HG03060 (cell line): ENCODE data around the gene LCE1F.

Experiments
- ATAC-seq: cut with Tn5 transposase; IDR thresholded peaks from one replicate; pipeline ENCODE4 v1.9.1; 2021; ENCODE audit warnings: low read depth, moderate number of reproducible peaks; ENCODE audit not compliant: unreplicated experiment

The LCE1F gene

GRCh38 chr1:152774875-152775274 lies at the start of gene LCE1F:
TSS of gene LCE1F (plus strand) at chr1:152775140. CDS start at chr1:152776372, 1,232 bp downstream.
- no peak for ATAC-seq

GRCh38 chr1:152725261-152725660 lies 49.7 kb upstream of the LCE1F start:
- no peak for ATAC-seq

GRCh38 chr1:152728986-152729385 lies 46.0 kb upstream of the LCE1F start:
- no peak for ATAC-seq

DNA sequence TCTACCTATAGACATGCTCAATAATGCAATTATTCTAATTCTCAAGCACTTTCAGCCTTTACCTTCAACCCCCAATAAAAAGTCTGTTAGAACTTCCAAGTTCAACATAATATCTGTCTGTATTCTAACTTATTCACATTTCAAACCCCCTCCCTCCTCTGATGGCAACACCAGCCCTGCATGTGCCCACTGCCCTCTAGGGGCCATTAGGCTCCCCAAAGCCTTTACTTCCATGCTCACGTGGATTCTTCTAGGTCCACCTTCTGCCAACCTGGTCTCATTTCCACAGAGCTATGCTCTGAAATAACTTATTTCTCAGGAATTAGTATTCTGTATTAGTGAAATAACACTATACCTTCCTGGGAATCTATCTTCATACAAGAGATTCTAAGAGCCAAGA lies 39.3 kb upstream of the LCE1F start:
- no peak for ATAC-seq

- ATAC-seq = no peak
These were observed 36.9 kb upstream of the LCE1F start for GRCh38 chr1:152737997-152738396.

- ATAC-seq = no peak
These were observed 35.1 kb upstream of the LCE1F start for GRCh38 chr1:152739841-152740240.

- no peak for ATAC-seq
These were observed 33.3 kb upstream of the LCE1F start for GRCh38 chr1:152741656-152742055.

DNA sequence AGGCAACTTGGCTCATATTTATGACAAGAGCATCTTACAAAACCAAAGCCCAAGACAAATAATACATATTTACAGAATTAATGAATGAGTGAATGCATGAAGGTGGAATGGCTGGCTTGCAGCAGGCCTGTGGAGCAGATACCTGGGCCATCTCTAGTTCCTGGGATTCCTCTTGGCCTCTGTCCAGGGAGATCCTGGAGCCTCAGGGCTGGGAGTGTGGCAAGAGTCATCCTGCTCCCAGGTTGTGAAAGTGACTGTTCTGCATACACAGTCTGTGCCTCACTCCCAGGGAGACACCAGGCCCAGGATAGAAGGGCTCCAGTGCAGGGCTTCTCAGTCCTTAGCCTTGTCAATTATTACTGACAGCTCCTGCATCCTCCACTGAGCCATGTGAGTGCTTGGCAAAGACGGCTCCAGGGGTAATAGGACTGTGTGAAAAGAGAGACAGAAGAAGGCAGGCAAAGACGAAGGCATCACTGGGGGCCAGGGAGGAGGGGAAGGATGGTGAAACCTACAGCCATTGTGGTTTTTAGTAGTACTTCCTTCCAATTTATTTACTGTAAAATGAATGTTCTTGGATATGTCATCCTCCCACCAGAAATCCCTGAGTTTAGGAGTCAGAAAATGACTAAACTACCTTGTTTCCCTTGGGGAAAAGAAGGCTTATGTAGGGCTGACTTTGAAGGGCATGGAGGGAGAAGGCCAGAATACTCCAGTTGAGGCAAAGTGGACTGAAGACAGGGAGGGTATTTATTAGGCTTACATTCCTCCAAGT lies 31.4 kb upstream of the LCE1F start:
- ATAC-seq = no peak

GRCh38 chr1:152745289-152745704 lies 29.6 kb upstream of the LCE1F start:
- ATAC-seq = no peak

DNA sequence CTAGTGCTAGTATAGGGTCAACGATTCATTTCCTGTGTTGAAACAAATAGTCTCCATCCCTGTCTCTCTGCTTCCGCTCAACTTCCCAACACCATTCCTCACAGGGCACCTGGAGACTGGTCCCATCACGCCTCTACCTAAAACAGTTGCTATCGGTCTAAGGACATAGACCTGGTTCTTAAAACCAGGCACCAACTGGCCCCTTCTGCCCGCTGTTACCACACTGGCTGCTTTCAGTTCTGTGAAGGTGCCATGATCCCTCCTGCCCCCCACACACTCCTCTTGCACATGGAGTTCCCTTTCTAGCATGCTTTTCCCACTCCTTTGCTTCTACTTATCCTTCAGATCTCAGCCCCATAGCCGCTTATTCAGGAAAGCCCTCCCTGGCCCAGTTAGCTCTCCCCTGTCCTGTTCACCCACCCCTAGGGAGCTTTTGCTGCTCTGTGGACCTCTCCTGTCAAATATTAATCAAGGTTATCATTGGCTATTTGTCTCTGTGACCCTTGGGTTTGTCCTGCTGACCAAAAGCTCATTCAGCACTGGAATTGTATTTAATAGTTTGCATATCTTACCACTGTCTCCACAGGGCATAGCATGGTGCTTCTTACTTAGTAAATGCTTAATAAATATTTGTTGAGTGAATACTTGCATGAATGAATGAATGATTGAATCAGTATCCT lies 29.0 kb upstream of the LCE1F start:
- ATAC-seq = no peak

GRCh38 chr1:152747831-152748230 lies 27.1 kb upstream of the LCE1F start:
- ATAC-seq = no peak

- ATAC-seq = no peak
These were observed 22.7 kb upstream of the LCE1F start for GRCh38 chr1:152752225-152752624.

DNA sequence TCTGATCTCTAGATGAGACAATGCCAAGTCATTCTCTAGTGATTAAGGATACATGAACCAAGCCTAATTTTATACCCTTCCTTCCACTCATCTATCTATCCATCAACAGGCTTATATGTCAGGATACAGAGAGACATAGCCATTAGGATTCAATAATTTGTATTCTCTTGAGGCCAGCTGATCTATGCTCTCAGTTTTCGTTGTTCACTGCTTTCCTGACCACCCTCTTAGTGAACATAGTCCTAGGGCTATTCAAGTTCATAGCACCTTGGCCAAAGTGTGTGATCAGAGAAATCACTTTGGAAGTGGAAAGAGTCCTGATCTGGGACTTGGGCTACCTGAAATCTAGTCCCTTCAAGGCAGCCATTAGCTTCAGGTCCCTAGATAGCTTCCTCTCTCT lies 21.4 kb upstream of the LCE1F start:
- no peak for ATAC-seq

DNA sequence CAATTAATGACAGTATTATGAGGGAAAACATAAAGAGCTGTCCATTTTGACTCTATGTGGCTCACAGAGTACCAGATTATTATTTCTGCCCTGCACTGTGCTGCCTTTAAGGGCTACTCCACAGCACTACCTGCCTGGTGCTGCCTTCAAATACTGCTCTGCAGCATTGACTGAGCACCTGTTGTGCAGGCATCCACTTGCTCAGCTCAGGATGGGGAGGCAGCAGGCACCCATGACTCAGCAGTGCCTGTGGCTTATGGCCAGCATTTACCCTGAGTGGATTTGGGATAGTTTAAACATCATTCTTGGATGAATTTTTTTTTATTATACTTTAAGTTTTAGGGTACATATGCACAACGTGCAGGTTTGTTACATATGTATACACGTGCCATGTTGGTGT lies 18.1 kb upstream of the LCE1F start:
- no peak for ATAC-seq

DNA sequence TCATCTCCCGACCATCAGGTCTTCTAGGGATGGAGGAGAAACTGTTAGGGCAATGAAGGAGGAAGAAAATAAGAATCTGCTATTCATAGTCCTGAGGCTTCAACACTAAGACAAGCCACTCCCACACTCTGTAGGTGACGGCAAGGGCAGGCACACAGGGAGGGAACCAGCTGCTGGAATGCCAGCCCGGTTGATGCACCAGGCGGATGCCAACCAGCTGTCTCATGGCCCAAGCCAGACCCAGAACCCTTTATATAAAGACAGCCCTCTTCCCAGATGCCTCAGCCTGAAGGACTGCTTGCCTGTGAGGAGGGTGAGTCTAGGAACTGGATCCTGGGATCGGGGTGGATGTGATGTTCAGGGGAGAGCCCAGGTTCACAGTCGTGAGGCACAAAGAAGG lies 17.2 kb upstream of the LCE1F start, which contains the start of gene KPRP:
TSS of gene KPRP (plus strand) at position 279 of the 400 bp plus-strand sequence. CDS start 1,564 bp downstream, outside the sequence.
- no peak for ATAC-seq

DNA sequence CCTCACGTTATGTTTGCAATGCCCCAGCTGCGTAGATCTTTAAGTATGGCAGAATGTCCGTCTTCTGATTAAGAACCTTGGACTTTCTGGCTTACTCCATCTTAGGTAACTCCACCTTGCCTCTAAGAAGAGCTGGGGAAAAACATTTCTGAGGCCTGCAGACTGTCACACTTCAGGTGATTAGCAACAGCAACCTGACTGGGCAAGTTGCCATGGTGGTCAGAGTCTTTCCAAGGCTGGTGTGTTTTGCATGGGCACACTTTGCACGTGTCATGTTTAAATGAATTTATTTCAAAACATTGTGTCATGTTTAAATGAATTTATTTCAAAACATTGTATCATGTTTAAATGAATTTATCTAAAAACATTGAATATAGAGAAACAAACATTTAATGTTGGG lies 16.3 kb upstream of the LCE1F start:
- no peak for ATAC-seq

DNA sequence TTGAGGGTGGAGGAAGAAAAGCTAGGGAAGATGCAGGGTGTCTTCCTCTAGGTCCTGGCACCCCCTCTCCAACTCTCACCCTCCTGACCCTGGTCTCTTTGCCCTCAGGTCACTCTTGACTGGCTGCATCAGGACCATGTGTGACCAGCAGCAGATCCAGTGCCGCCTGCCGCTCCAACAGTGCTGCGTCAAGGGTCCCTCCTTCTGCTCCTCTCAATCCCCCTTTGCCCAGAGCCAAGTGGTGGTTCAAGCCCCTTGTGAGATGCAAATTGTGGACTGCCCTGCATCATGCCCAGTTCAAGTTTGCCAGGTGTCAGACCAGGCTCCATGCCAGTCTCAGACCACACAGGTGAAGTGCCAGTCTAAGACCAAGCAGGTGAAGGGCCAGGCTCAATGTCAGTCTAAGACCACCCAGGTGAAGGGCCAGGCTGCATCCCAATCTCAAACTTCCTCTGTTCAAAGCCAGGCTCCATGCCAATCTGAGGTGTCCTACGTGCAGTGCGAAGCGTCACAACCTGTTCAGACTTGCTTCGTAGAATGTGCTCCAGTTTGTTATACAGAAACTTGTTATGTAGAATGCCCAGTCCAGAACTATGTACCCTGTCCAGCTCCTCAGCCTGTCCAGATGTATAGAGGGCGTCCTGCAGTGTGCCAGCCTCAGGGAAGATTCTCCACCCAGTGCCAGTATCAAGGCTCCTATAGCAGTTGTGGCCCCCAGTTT lies 15.3 kb upstream of the LCE1F start:
- ATAC-seq = no peak

- ATAC-seq = no peak
These were observed 14.3 kb upstream of the LCE1F start for GRCh38 chr1:152760551-152761190.

DNA sequence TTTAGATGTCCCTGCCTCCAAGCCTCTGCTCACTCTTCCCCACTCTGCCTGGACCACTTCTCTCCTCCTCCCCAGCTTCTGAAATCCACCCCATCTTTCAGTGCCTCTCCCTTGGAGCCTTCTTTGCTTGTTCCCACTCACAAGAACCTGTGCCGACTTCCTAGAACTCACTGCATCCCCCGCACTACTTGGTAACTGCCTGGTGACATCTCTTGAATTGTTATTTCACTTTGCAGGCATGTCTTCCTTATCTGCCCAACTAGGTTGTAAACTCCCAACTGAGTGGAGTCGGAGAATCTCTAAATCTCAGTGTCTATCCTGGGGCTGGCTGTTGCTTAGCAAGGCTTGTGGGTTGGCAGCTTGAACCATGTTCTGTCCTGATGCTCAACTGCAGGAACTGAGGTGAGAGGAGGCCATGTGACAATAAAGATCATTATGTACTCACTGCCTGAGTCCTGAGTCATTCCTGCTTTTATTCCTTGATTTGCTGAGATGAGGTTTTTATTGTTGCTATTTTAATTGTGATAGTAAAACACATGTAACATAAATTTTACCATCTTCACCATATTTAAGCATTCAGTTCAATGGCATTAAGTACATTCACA lies 13.2 kb upstream of the LCE1F start:
- no peak for ATAC-seq

GRCh38 chr1:152768847-152769533 lies 6.0 kb upstream of the LCE1F start:
- ATAC-seq = no peak
